SK-N-SH (cell line): ENCODE data around the gene SP7.

Source experiments
- CTCF ChIP-seq: fragments of 200-600 bp; sonication (generic); IDR thresholded peaks from 2 replicates; pipeline ENCODE4 v1.6.1; 2017; ENCODE audit warnings: antibody characterized with exemption, mild to moderate bottlenecking, moderate library complexity
- NFIC ChIP-seq: IDR thresholded peaks from 2 replicates; pipeline ENCODE4 v1.4.0; 2012; ENCODE audit warnings: borderline replicate concordance
- RXRA ChIP-seq: IDR thresholded peaks from 2 replicates; pipeline ENCODE4 v1.4.0; 2012; ENCODE audit warnings: low read depth, mild to moderate bottlenecking, borderline replicate concordance

GRCh38 chr12:53346491-53346890 is 10.3 kb upstream of the SP7 start:
- TF ChIP-seq CTCF: no peak
- TF ChIP-seq NFIC: no peak
- no peak for TF ChIP-seq RXRA
